GM12878 (cell line): ENCODE results near the gene NAGA. TPM values are rescaled to one million over a fixed set of nuclear protein-coding genes. Genes with fewer than 3 reads are reported as not detected.

ENCODE experiments used
- ASH2L ChIP-seq: fragments of 300-600, 200-600 bp; sonication (generic); IDR thresholded peaks from 2 replicates; pipeline ENCODE4 v1.6.1; 2017; ENCODE audit warnings: low read depth, mild to moderate bottlenecking, borderline replicate concordance
- CEBPB ChIP-seq, 2 experiments: fragments of 150-350 bp in 1 of 2; IDR thresholded peaks; 2 replicates each; pipeline ENCODE4 v1.6.1; 2012 to 2014; ENCODE audit warnings: low read depth in 2 of 2, low read length in 2 of 2, borderline replicate concordance in 1 of 2, inconsistent platforms in 1 of 2
- ELK1 ChIP-seq: IDR thresholded peaks from 2 replicates; pipeline ENCODE4 v1.6.1; 2012; ENCODE audit warnings: low read depth, low read length, improper control_type of control experiment
- ESRRA ChIP-seq: IDR thresholded peaks from 2 replicates; pipeline ENCODE4 v1.6.1; 2012; ENCODE audit warnings: mild to moderate bottlenecking, low read length, improper control_type of control experiment
- FOS ChIP-seq: IDR thresholded peaks from 3 replicates; pipeline ENCODE4 v1.6.1; 2011; ENCODE audit warnings: borderline replicate concordance; ENCODE audit not compliant: insufficient read length; ENCODE audit errors: extremely low read depth
- FOXM1 ChIP-seq: IDR thresholded peaks from 2 replicates; pipeline ENCODE4 v1.6.1; 2012; ENCODE audit warnings: low read depth, mild to moderate bottlenecking, inconsistent platforms, low read length, moderate library complexity
- GATAD2B ChIP-seq: fragments of 450-650 bp; conservative IDR thresholded peaks from 2 replicates; pipeline ENCODE4 v1.6.1; 2017; ENCODE audit warnings: low read depth, mild to moderate bottlenecking, moderate library complexity
- HCFC1 ChIP-seq: fragments of 150-350 bp; IDR thresholded peaks from 2 replicates; pipeline ENCODE4 v1.6.1; 2014; ENCODE audit warnings: low read length
- LARP7 ChIP-seq: fragments of 450-650 bp; IDR thresholded peaks from 2 replicates; pipeline ENCODE4 v1.6.1; 2017; ENCODE audit warnings: mild to moderate bottlenecking
- NBN ChIP-seq: fragments of 450-650 bp; IDR thresholded peaks from 2 replicates; pipeline ENCODE4 v1.6.1; 2016
- NFXL1 ChIP-seq: fragments of 450-650 bp; IDR thresholded peaks from 2 replicates; pipeline ENCODE4 v1.6.1; 2017; ENCODE audit warnings: antibody characterized with exemption, mild to moderate bottlenecking, borderline replicate concordance
- NFYA ChIP-seq: IDR thresholded peaks from 2 replicates; pipeline ENCODE4 v1.6.1; 2011; ENCODE audit warnings: low read depth, mild to moderate bottlenecking, low read length, improper control_type of control experiment, borderline replicate concordance
- NR2C2 ChIP-seq: IDR thresholded peaks from 2 replicates; pipeline ENCODE4 v1.6.1; 2011; ENCODE audit warnings: borderline replicate concordance, low read depth; ENCODE audit not compliant: control insufficient read depth, insufficient read length
- PBX3 ChIP-seq: IDR thresholded peaks from 2 replicates; pipeline ENCODE4 v1.6.1; 2011; ENCODE audit warnings: mild to moderate bottlenecking, low read depth, low read length, moderate library complexity; ENCODE audit not compliant: insufficient replicate concordance
- POLR2AphosphoS5 ChIP-seq: IDR thresholded peaks from 2 replicates; pipeline ENCODE4 v1.6.1; 2011; ENCODE audit warnings: mild to moderate bottlenecking, low read length, inconsistent platforms
- POU2F2 ChIP-seq: IDR thresholded peaks from 3 replicates; pipeline ENCODE4 v1.6.1; 2011; ENCODE audit warnings: low read depth, mild to moderate bottlenecking, low read length, borderline replicate concordance
- SKIL ChIP-seq: fragments of 450-650 bp; IDR thresholded peaks from 2 replicates; pipeline ENCODE4 v1.6.1; 2017; ENCODE audit warnings: mild to moderate bottlenecking, low read depth, inconsistent platforms; ENCODE audit not compliant: poor library complexity, severe bottlenecking
- SP1 ChIP-seq: IDR thresholded peaks from one replicate; pipeline ENCODE4 v1.6.1; 2011; ENCODE audit warnings: low read depth, low read length
- ZNF207 ChIP-seq: fragments of 450-650 bp; IDR thresholded peaks from 2 replicates; pipeline ENCODE4 v1.6.1; 2014; ENCODE audit warnings: antibody characterized with exemption, mild to moderate bottlenecking, borderline replicate concordance
- ZNF622 ChIP-seq: fragments of 450-650 bp; IDR thresholded peaks from 2 replicates; pipeline ENCODE4 v1.6.1; 2017; ENCODE audit warnings: mild to moderate bottlenecking, inconsistent platforms
- polyA plus RNA-seq, 11 experiments: library from polyadenylated mRNA; depleted of rRNA in 4 of 11; unstranded in 6 of 11; stranded (reverse) in 5 of 11; fragments of >200 nt; fragmentation: Nextera tagmentation in 4 of 11; fragmentation: Illumina TruSeq in 1 of 11; extraction: Ambion mirVana in 4 of 11; extraction: Trizol in 1 of 11; gene quantifications; 1 replicate in 1 of 11; 2 replicates in 10 of 11; pipeline versions ENCODE4 v1.2.1 to v1.2.3, GENCODE V29; 2011 to 2016; ENCODE audit warnings: inconsistent platforms in 2 of 11, missing spikeins in 2 of 11, low read depth in 1 of 11
- total RNA-seq, 4 experiments: library from RNA; depleted of rRNA in 3 of 4; stranded (reverse); fragments of >200 nt in 3 of 4; fragmentation: Illumina TruSeq in 1 of 4; extraction: Trizol in 1 of 4; gene quantifications; 2 replicates each; pipeline versions ENCODE4 v1.2.1 to v1.2.3, GENCODE V29; 2013 to 2021
- TF ChIP-seq, protein P1 (sequence below): fragments of 450-650 bp; IDR thresholded peaks from 2 replicates; pipeline ENCODE4 v1.6.1; 2016; ENCODE audit warnings: mild to moderate bottlenecking, moderate library complexity, borderline replicate concordance

NAGA gene
- total and polyA plus RNA-seq, 10 of the 15 experiments (the other 5 are each of a cell fraction or from before 2014, with no cell fraction given): 9.3 to 46.0 (median 33.2) TPM

DNA sequence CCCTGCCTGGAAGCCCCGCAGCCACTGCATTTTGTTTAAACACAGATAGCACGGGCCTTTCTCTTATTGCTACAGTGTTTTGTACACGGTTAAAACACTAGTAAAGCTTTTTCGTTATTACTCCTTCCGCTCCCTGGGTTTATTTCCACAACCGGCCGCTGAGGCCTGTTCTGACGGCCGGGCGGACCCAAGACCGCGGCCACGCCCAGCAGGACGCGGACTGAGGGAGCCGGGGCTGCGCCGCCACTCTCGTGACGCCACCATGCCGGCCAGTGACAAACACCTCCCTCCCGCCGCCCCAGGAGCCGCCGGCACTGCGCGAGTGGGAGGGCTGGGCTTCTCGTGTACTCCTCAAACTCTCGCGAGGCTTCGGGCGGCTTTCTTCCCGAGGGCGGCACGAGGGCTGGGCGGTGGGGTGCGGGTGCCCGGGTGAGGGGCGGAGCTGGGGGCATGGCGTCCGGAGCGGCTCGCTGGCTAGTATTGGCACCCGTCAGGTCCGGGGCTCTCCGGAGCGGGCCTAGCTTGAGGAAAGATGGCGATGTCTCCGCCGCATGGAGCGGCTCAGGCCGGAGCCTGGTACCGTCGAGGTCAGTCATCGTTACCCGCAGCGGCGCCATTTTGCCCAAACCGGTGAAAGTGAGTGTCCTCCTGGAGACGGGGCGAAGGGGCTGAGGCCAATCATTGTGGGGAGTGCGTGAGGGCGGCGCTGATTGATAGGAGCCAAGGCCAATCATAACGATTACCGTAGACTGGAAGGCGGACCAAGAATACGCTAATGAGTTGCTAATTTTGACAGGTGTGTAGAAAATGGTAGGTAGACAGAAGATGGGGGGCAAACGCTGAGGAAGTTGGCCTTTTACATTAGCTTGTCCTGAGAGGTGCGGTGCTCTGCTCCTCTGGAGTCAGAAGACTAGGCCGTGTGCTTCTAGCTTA is 9.0 kb upstream of the NAGA start, which contains the start of gene SMDT1 (continued):
- TF ChIP-seq, protein P1, sequence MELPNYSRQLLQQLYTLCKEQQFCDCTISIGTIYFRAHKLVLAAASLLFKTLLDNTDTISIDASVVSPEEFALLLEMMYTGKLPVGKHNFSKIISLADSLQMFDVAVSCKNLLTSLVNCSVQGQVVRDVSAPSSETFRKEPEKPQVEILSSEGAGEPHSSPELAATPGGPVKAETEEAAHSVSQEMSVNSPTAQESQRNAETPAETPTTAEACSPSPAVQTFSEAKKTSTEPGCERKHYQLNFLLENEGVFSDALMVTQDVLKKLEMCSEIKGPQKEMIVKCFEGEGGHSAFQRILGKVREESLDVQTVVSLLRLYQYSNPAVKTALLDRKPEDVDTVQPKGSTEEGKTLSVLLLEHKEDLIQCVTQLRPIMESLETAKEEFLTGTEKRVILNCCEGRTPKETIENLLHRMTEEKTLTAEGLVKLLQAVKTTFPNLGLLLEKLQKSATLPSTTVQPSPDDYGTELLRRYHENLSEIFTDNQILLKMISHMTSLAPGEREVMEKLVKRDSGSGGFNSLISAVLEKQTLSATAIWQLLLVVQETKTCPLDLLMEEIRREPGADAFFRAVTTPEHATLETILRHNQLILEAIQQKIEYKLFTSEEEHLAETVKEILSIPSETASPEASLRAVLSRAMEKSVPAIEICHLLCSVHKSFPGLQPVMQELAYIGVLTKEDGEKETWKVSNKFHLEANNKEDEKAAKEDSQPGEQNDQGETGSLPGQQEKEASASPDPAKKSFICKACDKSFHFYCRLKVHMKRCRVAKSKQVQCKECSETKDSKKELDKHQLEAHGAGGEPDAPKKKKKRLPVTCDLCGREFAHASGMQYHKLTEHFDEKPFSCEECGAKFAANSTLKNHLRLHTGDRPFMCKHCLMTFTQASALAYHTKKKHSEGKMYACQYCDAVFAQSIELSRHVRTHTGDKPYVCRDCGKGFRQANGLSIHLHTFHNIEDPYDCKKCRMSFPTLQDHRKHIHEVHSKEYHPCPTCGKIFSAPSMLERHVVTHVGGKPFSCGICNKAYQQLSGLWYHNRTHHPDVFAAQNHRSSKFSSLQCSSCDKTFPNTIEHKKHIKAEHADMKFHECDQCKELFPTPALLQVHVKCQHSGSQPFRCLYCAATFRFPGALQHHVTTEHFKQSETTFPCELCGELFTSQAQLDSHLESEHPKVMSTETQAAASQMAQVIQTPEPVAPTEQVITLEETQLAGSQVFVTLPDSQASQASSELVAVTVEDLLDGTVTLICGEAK: 0 out of 2 replicates have a peak, but pooled peaks have one; percentile 12
- no peak for TF ChIP-seq NFXL1
- TF ChIP-seq POU2F2: peak; percentile 89
- TF ChIP-seq NFYA: peak; percentile 74; the same call in 1 of the 2 replicates
- no peak for TF ChIP-seq CEBPB (IDR thresholded peaks at IDR 0.05; ENCODE audit: borderline replicate concordance in 1 of 2, low read depth in 2 of 2, low read length in 2 of 2)
- peak; percentile 97 for TF ChIP-seq PBX3
- TF ChIP-seq FOS: peak; percentile 73
- TF ChIP-seq ELK1: no peak; the same call in 1 of the 2 replicates
- TF ChIP-seq NR2C2: no peak
- TF ChIP-seq POLR2AphosphoS5: peak; percentile 87
- TF ChIP-seq NBN: peak; percentile 92
- peak; percentile 43 for TF ChIP-seq GATAD2B
- peak; percentile 49; the same call in 1 of the 2 replicates for TF ChIP-seq ZNF207
- 0 out of 2 replicates have a peak, but pooled peaks have one; percentile 63 for TF ChIP-seq ESRRA
- TF ChIP-seq ZNF622: no peak
- peak; percentile 57; the same call in 1 of the 2 replicates for TF ChIP-seq ASH2L
- TF ChIP-seq SP1: peak; percentile 95
- no peak for TF ChIP-seq SKIL
- TF ChIP-seq FOXM1: no peak
- TF ChIP-seq LARP7: peak; percentile 57; the same call in 1 of the 2 replicates
- TF ChIP-seq HCFC1: peak; percentile 30; the same call in 1 of the 2 replicates
